ENCODE measurements around the gene NKX6-2. TPM values are rescaled to one million over a fixed set of nuclear protein-coding genes. Genes with fewer than 3 reads are reported as not detected.
"Not testable (repeated sequence)": the region's sequence is repeated elsewhere in the genome, so short reads cannot be mapped to it uniquely, and the experiment has no call there.

Gene NKX6-2
- total and polyA plus RNA-seq, 2 experiments from 2014 or later, result 2.6 TPM; not detected in 1

DNA sequence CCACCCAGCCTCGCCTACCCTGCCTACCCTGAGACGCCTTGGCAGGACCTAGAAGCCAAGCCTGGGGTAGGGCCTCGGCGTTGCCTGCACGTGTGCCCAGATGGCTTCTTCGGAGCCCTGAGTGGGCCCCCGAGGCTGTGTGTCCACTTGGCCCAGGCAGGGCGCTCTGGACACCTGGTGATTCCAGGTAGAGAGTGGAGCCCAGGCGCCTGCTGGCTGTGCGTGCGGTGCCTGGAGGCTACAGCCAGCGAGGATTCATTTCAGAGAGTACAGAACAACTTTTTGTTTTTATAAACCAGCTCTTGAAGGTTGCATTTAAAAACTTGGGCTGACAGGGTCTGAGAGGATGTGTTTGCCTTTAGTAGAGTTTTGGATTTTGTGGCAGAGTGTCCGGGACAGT is 40.0 kb downstream of the NKX6-2 start:
- H3F3A ChIP-seq (ENCODE audit: insufficient read depth), result no peaks in the 10 kb centered on the region
- WGBS, 2 experiments (ENCODE audit: low coverage in 1 of 2, low lambda C conversion rate in 2 of 2, missing lambda C conversion rate in 2 of 2), result 90 to 93% methylated on average over 12 of the region's 13 CpGs

DNA sequence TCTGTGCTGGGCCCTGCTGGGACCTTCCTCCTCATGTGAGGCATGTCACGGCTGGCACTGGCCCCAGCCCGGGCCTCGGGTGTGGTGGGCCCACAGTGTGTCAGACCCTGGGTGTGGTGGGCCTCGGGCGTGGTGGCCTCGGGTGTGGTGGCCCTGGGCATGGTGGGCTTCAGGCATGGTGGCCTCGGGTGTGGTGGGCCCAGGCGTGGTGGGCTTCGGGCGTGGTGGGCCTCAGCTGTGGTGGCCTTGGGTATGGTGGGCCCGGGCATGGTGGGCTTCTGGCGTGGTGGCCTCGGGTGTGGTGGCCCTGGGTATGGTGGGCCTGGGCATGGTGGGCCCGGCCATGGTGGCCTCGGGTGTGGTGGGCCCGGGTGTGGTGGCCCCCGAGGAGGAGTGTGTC is 40.4 kb downstream of the NKX6-2 start:
- peaks cover 7% of the 10 kb centered on the region; the same call in 1 of the 2 replicates for H3K4me1 ChIP-seq (ENCODE audit: insufficient read depth)
- no peaks in the 10 kb centered on the region for H3F3A ChIP-seq (ENCODE audit: insufficient read depth)
- TF ChIP-seq EZH2 (IDR thresholded peaks at IDR 0.05; ENCODE audit: insufficient read depth, poor library complexity, severe bottlenecking), result no peak
- TF ChIP-seq EZH2phosphoT487 (IDR thresholded peaks at IDR 0.05; ENCODE audit: insufficient read depth, low read depth), result no peak
- no peak overlapping the region for H2AFZ ChIP-seq
- WGBS, 2 experiments (ENCODE audit: low coverage in 1 of 2, low lambda C conversion rate in 2 of 2, missing lambda C conversion rate in 2 of 2), result 87 to 92% methylated on average over 13 to 17 of the region's 17 CpGs
- in situ Hi-C loops (cut with MboI), result no loop called here
- H3K9me3 ChIP-seq (ENCODE audit: low read depth), result no peaks in the 10 kb centered on the region
- H3K27ac ChIP-seq, result no peak overlapping the region
- no peaks in the 10 kb centered on the region for H4K20me1 ChIP-seq (ENCODE audit: insufficient read depth)
- H3K4me2 ChIP-seq (ENCODE audit: unreplicated experiment), result no peak overlapping the region
- no peak overlapping the region for H3K9ac ChIP-seq
- DNase-seq, result no peak
- no peaks in the 10 kb centered on the region for H3K9me2 ChIP-seq (ENCODE audit: insufficient read depth)
- H3K36me3 ChIP-seq (ENCODE audit: low read depth), result no peaks in the 10 kb centered on the region
- no peaks in the 10 kb centered on the region for H3K27me3 ChIP-seq (replicated peaks; ENCODE audit: insufficient read depth)
- H3K4me3 ChIP-seq, result no peak overlapping the region
- H3K79me2 ChIP-seq (ENCODE audit: insufficient read depth), result no peaks in the 10 kb centered on the region

More for the DNA sequence above, 40.0 kb downstream of the NKX6-2 start:
- no peak overlapping the region for H3K9ac ChIP-seq
- H3K9me2 ChIP-seq (ENCODE audit: insufficient read depth), result no peaks in the 10 kb centered on the region
- H2AFZ ChIP-seq, result no peak overlapping the region
- no peaks in the 10 kb centered on the region for H4K20me1 ChIP-seq (ENCODE audit: insufficient read depth)
- no peak overlapping the region for H3K4me3 ChIP-seq
- no peak for DNase-seq
- TF ChIP-seq EZH2phosphoT487 (IDR thresholded peaks at IDR 0.05; ENCODE audit: insufficient read depth, low read depth), result no peak
- TF ChIP-seq EZH2 (IDR thresholded peaks at IDR 0.05; ENCODE audit: insufficient read depth, poor library complexity, severe bottlenecking), result no peak
- no peaks in the 10 kb centered on the region for H3K9me3 ChIP-seq (ENCODE audit: low read depth)
- no peak overlapping the region for H3K27ac ChIP-seq
- no peak overlapping the region for H3K4me2 ChIP-seq (ENCODE audit: unreplicated experiment)
- H3K4me1 ChIP-seq (ENCODE audit: insufficient read depth), result peaks cover 7% of the 10 kb centered on the region; the same call in 1 of the 2 replicates
- in situ Hi-C loops (cut with MboI), result no loop called here
- H3K79me2 ChIP-seq (ENCODE audit: insufficient read depth), result no peaks in the 10 kb centered on the region
- no peaks in the 10 kb centered on the region for H3K36me3 ChIP-seq (ENCODE audit: low read depth)
- H3K27me3 ChIP-seq (replicated peaks; ENCODE audit: insufficient read depth), result no peaks in the 10 kb centered on the region

- no peak overlapping the region for H3K27ac ChIP-seq
- no peaks in the 10 kb centered on the region for H3K9me2 ChIP-seq (ENCODE audit: insufficient read depth)
- H3K4me1 ChIP-seq (ENCODE audit: insufficient read depth), result peaks cover 7% of the 10 kb centered on the region; the same call in 1 of the 2 replicates
- H3K79me2 ChIP-seq (ENCODE audit: insufficient read depth), result no peaks in the 10 kb centered on the region
- 95% methylated on average over 19 of the region's 19 CpGs for WGBS, 2 experiments (ENCODE audit: low coverage in 1 of 2, low lambda C conversion rate in 2 of 2, missing lambda C conversion rate in 2 of 2)
- no peak overlapping the region for H3K9ac ChIP-seq
- H3K9me3 ChIP-seq (ENCODE audit: low read depth), result no peaks in the 10 kb centered on the region
- no peak overlapping the region for H3K4me3 ChIP-seq
- H2AFZ ChIP-seq, result no peak overlapping the region
- H3K4me2 ChIP-seq (ENCODE audit: unreplicated experiment), result no peak overlapping the region
- H4K20me1 ChIP-seq (ENCODE audit: insufficient read depth), result no peaks in the 10 kb centered on the region
- in situ Hi-C loops (cut with MboI), result no loop called here
- H3K27me3 ChIP-seq (replicated peaks; ENCODE audit: insufficient read depth), result no peaks in the 10 kb centered on the region
- no peak for DNase-seq
- no peak for TF ChIP-seq EZH2 (IDR thresholded peaks at IDR 0.05; ENCODE audit: insufficient read depth, poor library complexity, severe bottlenecking)
- no peak for TF ChIP-seq EZH2phosphoT487 (IDR thresholded peaks at IDR 0.05; ENCODE audit: insufficient read depth, low read depth)
- H3K36me3 ChIP-seq (ENCODE audit: low read depth), result no peaks in the 10 kb centered on the region
- no peaks in the 10 kb centered on the region for H3F3A ChIP-seq (ENCODE audit: insufficient read depth)
Measured at GRCh38 chr10:132744839-132745238, 41.1 kb downstream of the NKX6-2 start.

DNA sequence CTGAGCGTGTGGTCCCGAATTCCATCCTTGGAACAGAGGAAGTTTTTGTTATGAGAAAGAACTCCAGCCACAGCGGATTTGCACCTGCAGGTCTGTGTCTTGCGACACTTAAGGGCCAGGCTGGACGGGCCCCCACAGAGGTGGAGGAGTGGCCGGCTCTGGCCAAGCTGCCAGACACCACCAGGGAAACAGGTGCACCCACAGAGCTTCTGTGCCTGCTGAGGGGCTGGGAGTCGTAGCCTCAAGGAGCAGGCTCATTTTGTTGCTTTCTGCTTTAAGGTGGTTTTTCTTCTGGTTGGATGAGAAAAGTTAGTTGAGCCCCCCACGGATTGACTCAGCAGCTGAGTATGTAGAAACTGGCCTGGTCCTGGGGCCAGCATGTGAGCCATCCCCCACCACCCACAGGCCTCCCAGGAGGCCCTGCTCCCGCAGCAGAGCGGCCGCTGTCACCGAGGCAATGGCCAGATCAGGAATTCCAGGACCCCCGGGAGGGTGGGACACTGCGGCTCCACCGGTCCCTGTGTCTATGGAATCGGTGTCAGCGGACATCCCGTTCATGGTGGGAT is 41.9 kb downstream of the NKX6-2 start:
- Histone ChIP-seq H2AFZ (no peak overlapping the region), H3F3A (ENCODE audit: insufficient read depth) (no peaks in the 10 kb centered on the region), H3K27me3 (replicated peaks; ENCODE audit: insufficient read depth) (no peaks in the 10 kb centered on the region), H3K4me1 (ENCODE audit: insufficient read depth) (peaks cover 7% of the 10 kb centered on the region; the same call in 1 of the 2 replicates), H3K4me2 (ENCODE audit: unreplicated experiment) (no peak overlapping the region), H4K20me1 (ENCODE audit: insufficient read depth) (no peaks in the 10 kb centered on the region), H3K9ac (no peak overlapping the region), H3K4me3 (no peak overlapping the region), H3K79me2 (ENCODE audit: insufficient read depth) (no peaks in the 10 kb centered on the region), H3K9me3 (ENCODE audit: low read depth) (no peaks in the 10 kb centered on the region), H3K9me2 (ENCODE audit: insufficient read depth) (no peaks in the 10 kb centered on the region), H3K27ac (no peak overlapping the region), H3K36me3 (ENCODE audit: low read depth) (no peaks in the 10 kb centered on the region)
- TF ChIP-seq EZH2phosphoT487 (IDR thresholded peaks at IDR 0.05; ENCODE audit: insufficient read depth, low read depth), result no peak
- no peak for TF ChIP-seq EZH2 (IDR thresholded peaks at IDR 0.05; ENCODE audit: insufficient read depth, poor library complexity, severe bottlenecking)
- peak; percentile 32 for DNase-seq
- 89 to 91% methylated on average over 18 of the region's 18 CpGs for WGBS, 2 experiments (ENCODE audit: low coverage in 1 of 2, low lambda C conversion rate in 2 of 2, missing lambda C conversion rate in 2 of 2)
- in situ Hi-C loops (cut with MboI), result no loop called here

GRCh38 chr10:132743196-132743924 is 42.6 kb downstream of the NKX6-2 start:
- H3K9ac ChIP-seq; H3K9me2 ChIP-seq (ENCODE audit: insufficient read depth); H3K4me3 ChIP-seq; H3K9me3 ChIP-seq (ENCODE audit: low read depth); H3K27me3 ChIP-seq (replicated peaks; ENCODE audit: insufficient read depth); in situ Hi-C loops (cut with MboI); H3K27ac ChIP-seq; H3K4me2 ChIP-seq (ENCODE audit: unreplicated experiment); H4K20me1 ChIP-seq (ENCODE audit: insufficient read depth); H3K4me1 ChIP-seq (ENCODE audit: insufficient read depth); H3K36me3 ChIP-seq (ENCODE audit: low read depth); H3K79me2 ChIP-seq (ENCODE audit: insufficient read depth); H3F3A ChIP-seq (ENCODE audit: insufficient read depth); H2AFZ ChIP-seq: not testable (repeated sequence)
- peak; percentile 94 for DNase-seq
- WGBS, 2 experiments (ENCODE audit: low coverage in 1 of 2, low lambda C conversion rate in 2 of 2, missing lambda C conversion rate in 2 of 2), result 45 to 50% methylated on average over 19 to 29 of the region's 30 CpGs

Measured in GM23248 (cell line).